Measurements from ENCODE around the gene CYP4A22. TPM values are rescaled to one million over a fixed set of nuclear protein-coding genes. Genes with fewer than 3 reads are reported as not detected.
A peak's percentile ranks its signal among the peaks of the same experiment; 100 is the strongest.

CYP4A22 gene
- total RNA-seq, 1 donor from 2014 or later, result not detected

DNA sequence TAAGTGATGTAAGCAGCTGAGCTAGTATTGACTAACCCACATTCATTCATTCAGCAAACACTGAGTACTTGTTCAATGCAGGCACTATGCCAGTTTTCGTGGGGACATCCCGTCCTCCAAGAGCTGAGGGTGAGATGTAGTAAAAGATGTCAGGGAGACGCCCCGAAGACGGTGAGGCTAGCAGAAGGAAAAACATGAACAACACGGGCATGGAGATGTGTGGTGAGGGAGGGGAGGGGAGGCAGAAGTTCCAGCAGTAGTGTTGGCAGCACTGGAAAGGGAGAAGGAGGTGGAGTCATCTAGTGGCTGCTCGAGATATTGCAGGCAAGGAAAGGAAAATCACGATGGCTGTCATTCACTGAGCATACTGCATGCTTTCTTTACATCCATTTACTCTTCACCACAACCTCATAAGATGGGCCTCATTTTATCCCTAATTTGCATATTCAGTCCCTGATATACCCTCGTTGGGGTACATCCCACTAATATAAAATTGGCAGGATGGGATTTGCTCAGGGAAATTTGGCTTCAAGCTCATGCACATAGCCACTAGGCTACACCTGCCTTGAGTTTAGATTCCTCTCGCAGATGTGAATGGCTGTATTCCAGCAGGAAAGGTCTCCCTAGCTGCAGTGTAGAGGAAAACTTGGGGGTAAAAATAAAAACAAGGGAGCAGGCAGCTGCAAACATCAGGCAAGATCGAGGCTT is 38.1 kb downstream of the CYP4A22 start:
- Mint-ChIP-seq H3K36me3 (ENCODE audit: low read depth, unreplicated experiment) (no peaks in the 10 kb centered on the region), H3K27me3 (ENCODE audit: unreplicated experiment) (peaks cover 18% of the 10 kb centered on the region), H3K4me3 (ENCODE audit: unreplicated experiment) (no peak overlapping the region), H3K4me1 (ENCODE audit: unreplicated experiment) (peaks cover 19% of the 10 kb centered on the region), H3K27ac (ENCODE audit: unreplicated experiment) (no peak overlapping the region), H3K9me3 (ENCODE audit: unreplicated experiment) (no peaks in the 10 kb centered on the region)
- TF ChIP-seq, protein P1, sequence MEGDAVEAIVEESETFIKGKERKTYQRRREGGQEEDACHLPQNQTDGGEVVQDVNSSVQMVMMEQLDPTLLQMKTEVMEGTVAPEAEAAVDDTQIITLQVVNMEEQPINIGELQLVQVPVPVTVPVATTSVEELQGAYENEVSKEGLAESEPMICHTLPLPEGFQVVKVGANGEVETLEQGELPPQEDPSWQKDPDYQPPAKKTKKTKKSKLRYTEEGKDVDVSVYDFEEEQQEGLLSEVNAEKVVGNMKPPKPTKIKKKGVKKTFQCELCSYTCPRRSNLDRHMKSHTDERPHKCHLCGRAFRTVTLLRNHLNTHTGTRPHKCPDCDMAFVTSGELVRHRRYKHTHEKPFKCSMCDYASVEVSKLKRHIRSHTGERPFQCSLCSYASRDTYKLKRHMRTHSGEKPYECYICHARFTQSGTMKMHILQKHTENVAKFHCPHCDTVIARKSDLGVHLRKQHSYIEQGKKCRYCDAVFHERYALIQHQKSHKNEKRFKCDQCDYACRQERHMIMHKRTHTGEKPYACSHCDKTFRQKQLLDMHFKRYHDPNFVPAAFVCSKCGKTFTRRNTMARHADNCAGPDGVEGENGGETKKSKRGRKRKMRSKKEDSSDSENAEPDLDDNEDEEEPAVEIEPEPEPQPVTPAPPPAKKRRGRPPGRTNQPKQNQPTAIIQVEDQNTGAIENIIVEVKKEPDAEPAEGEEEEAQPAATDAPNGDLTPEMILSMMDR (IDR thresholded peaks at IDR 0.05; ENCODE audit: unreplicated experiment), result peak; percentile 89
- DNase-seq (ENCODE audit: low spot score), result peak; percentile 79

DNA sequence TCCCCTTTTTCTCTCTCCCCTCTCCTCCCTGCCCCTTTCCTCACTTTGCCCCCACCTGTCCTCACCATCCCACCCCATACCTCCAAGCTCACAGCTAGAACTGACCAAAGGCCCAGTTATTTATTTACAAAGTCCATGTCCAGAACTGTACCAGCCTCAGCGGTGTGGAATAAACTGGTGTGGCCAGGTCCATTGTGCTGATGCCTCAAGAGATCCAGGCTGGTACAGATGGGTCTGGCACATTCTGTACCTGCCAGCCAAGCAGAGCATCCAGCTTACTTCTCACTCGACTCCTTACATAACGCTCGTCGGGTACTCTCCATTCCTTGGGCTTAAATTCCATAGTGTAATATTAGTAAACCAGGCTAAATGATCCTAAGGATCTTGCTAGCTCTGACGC is 40.8 kb downstream of the CYP4A22 start:
- peak overlapping the region; percentile 52 for H3K27ac Mint-ChIP-seq (ENCODE audit: unreplicated experiment)
- no peaks in the 10 kb centered on the region for H3K36me3 Mint-ChIP-seq (ENCODE audit: low read depth, unreplicated experiment)
- H3K9me3 Mint-ChIP-seq (ENCODE audit: unreplicated experiment), result peaks cover 5% of the 10 kb centered on the region
- peaks cover 42% of the 10 kb centered on the region for H3K4me1 Mint-ChIP-seq (ENCODE audit: unreplicated experiment)
- H3K27me3 Mint-ChIP-seq (ENCODE audit: unreplicated experiment), result peaks cover 26% of the 10 kb centered on the region
- no peak overlapping the region for H3K4me3 Mint-ChIP-seq (ENCODE audit: unreplicated experiment)
- DNase-seq (ENCODE audit: low spot score), result no peak
- TF ChIP-seq, protein P1 (IDR thresholded peaks at IDR 0.05; ENCODE audit: unreplicated experiment), result no peak

DNA sequence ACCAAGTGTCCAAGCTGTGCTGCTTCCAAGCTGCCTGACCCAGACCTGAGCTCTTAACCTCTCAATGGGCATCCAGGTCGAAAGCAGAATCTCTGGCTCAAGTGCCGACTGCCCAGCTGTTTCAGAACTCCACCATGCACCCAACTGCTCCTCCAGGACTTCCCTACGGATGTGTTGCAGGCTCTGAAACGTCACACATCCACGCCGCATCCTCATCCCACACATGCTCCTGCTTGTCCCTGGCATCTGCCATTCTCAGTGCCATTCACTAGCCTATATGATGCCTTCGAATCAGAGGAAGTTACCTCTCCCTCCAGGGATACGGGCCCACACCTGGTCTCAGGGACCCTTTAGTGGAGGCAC is 41.4 kb downstream of the CYP4A22 start:
- TF ChIP-seq, protein P1 (IDR thresholded peaks at IDR 0.05; ENCODE audit: unreplicated experiment), result no peak
- H3K27ac Mint-ChIP-seq (ENCODE audit: unreplicated experiment), result peak overlapping the region; percentile 65
- no peak for DNase-seq (ENCODE audit: low spot score)
- H3K4me3 Mint-ChIP-seq (ENCODE audit: unreplicated experiment), result peak overlapping the region; percentile 81
- no peaks in the 10 kb centered on the region for H3K36me3 Mint-ChIP-seq (ENCODE audit: low read depth, unreplicated experiment)
- H3K9me3 Mint-ChIP-seq (ENCODE audit: unreplicated experiment), result peaks cover 5% of the 10 kb centered on the region
- H3K27me3 Mint-ChIP-seq (ENCODE audit: unreplicated experiment), result peaks cover 26% of the 10 kb centered on the region
- H3K4me1 Mint-ChIP-seq (ENCODE audit: unreplicated experiment), result peaks cover 46% of the 10 kb centered on the region

DNA sequence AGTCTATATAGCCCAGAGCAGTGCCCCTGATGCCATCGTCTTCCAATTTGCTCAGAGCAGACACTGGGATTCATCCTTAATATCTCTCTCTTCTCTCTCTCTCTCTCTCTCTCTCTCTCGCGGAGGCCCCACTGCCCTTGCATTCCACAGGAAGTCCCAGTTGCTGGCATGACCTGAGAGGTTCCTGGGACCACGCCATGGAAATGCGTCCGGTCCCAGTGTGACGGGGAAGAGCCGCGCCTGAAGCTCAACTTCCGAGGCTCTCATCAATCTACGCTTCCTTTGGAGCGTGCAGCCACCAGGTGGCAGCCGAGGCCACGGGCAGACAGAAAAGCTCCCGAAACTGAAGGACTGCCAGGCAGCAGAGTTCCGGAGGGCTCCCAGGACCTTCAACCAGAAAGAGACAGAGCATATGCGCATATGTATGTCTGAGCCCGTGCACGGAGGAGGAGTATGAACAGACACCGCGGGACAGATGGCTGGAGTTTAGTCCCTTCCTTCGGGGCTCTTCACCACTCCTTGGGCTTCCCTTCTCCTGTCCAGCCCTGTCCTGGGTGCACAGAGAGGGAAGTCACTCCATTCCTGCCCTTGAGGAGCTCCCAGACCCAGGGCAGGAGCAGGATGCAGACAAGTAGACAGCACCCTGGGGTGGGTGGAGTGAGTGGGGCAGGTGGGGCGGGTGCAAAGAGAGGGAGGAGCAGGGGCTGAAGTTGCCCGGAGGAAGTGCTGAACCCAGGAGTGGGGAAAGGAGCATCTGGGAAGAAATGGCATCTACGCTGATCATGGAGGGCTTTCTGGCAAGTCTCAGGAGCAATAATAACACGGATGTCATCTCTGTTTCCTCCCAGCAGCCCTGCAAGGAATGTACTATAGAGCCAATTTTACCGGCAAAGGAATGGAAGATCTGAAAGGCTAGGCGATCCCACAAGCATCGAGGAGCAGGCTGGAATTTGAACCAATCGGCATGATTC is 42.1 kb downstream of the CYP4A22 start:
- Mint-ChIP-seq H3K4me1 (ENCODE audit: unreplicated experiment) (peaks cover 45% of the 10 kb centered on the region), H3K27ac (ENCODE audit: unreplicated experiment) (peak overlapping the region; percentile 65), H3K9me3 (ENCODE audit: unreplicated experiment) (peaks cover 5% of the 10 kb centered on the region), H3K4me3 (ENCODE audit: unreplicated experiment) (peak overlapping the region; percentile 81), H3K27me3 (ENCODE audit: unreplicated experiment) (peaks cover 26% of the 10 kb centered on the region), H3K36me3 (ENCODE audit: low read depth, unreplicated experiment) (no peaks in the 10 kb centered on the region)
- TF ChIP-seq, protein P1 (IDR thresholded peaks at IDR 0.05; ENCODE audit: unreplicated experiment), result peak; percentile 81
- peak; percentile 95 for DNase-seq (ENCODE audit: low spot score)

Measured in endothelial cell (in vitro differentiated cells).